ENCODE measurements around the gene EVC2. TPM values are rescaled to one million over a fixed set of nuclear protein-coding genes. Genes with fewer than 3 reads are reported as not detected.

The EVC2 gene
- total RNA-seq, 1 donor from 2014 or later = 0.54 TPM

- DNase-seq (ENCODE audit: low spot score) = no peak
- no peak overlapping the region for H3K27ac Mint-ChIP-seq
- H3K4me1 Mint-ChIP-seq (ENCODE audit: low read depth) = peaks cover 8% of the 10 kb centered on the region
- H3K27me3 Mint-ChIP-seq (ENCODE audit: insufficient read depth) = peaks cover 20% of the 10 kb centered on the region
- no peak overlapping the region for H3K4me3 Mint-ChIP-seq
- no peaks in the 10 kb centered on the region for H3K36me3 Mint-ChIP-seq (ENCODE audit: low read depth)
- intact Hi-C loops (cut with micrococcal nuclease) = loop anchor here (2.0 kb wide), 1 partner anchor 43 kb away; no protein-coding TSS in a partner anchor
- H3K9me3 Mint-ChIP-seq = no peaks in the 10 kb centered on the region
Measured at GRCh38 chr4:5705647-5706320, 2.6 kb downstream of the EVC2 start.

DNA sequence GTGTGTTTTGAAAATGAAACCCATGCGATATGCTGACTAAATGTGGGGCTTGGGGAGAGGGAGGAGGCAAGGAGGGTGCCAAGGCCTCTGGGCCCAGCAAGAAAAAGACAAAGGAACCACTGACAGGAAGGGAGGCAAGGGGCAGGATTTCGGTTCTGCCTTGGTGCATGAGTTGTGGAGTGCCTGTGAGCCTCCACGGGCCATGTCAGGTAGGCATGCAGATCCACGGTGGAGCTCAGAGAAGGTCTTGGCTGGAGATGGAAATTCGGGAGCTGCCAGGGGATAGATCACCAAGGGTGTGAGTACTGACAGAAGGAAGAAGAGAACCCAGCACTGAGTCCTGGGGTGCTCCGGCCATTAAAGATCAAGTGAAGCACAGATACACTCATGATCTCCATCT is 4.1 kb downstream of the EVC2 start:
- Mint-ChIP-seq H3K4me3 (no peak overlapping the region), H3K4me1 (ENCODE audit: low read depth) (peaks cover 4% of the 10 kb centered on the region), H3K36me3 (ENCODE audit: low read depth) (no peaks in the 10 kb centered on the region), H3K27me3 (ENCODE audit: insufficient read depth) (peaks cover 7% of the 10 kb centered on the region), H3K9me3 (no peaks in the 10 kb centered on the region), H3K27ac (no peak overlapping the region)
- DNase-seq (ENCODE audit: low spot score) = no peak
- intact Hi-C loops (cut with micrococcal nuclease) = loop anchor here (2.0 kb wide), 1 partner anchor 41 kb away; no protein-coding TSS in a partner anchor

DNA sequence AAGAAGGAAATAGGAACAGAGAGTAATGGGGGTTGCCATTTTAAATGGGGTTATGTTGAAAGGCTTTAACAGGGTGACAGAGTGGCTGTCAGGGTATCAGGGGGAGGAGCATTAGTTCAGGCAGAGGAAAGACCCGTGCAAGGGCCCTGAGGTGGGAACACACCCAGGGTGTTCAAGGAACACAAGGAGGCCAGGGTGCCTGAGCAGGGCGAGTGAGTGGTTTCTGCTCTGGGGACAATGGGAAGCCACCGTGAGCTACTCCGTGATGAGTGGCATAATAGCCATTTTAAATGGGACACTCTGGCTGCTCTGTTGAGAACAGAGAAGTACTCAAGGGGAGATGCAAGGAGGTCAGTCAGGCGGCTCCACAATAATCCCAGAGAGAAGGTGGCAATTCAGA is 4.5 kb downstream of the EVC2 start:
- H3K36me3 Mint-ChIP-seq (ENCODE audit: low read depth) = no peaks in the 10 kb centered on the region
- no peak overlapping the region for H3K4me3 Mint-ChIP-seq
- no peaks in the 10 kb centered on the region for H3K9me3 Mint-ChIP-seq
- H3K27ac Mint-ChIP-seq = no peak overlapping the region
- DNase-seq (ENCODE audit: low spot score) = no peak
- intact Hi-C loops (cut with micrococcal nuclease) = loop anchor here (2.0 kb wide), 1 partner anchor 41 kb away; no protein-coding TSS in a partner anchor
- peaks cover 4% of the 10 kb centered on the region for H3K4me1 Mint-ChIP-seq (ENCODE audit: low read depth)
- H3K27me3 Mint-ChIP-seq (ENCODE audit: insufficient read depth) = peaks cover 7% of the 10 kb centered on the region

- peaks cover 4% of the 10 kb centered on the region for H3K4me1 Mint-ChIP-seq (ENCODE audit: low read depth)
- H3K27ac Mint-ChIP-seq = no peak overlapping the region
- peaks cover 6% of the 10 kb centered on the region for H3K27me3 Mint-ChIP-seq (ENCODE audit: insufficient read depth)
- H3K9me3 Mint-ChIP-seq = no peaks in the 10 kb centered on the region
- no peaks in the 10 kb centered on the region for H3K36me3 Mint-ChIP-seq (ENCODE audit: low read depth)
- intact Hi-C loops (cut with micrococcal nuclease) = no loop called here
- DNase-seq (ENCODE audit: low spot score) = no peak
- H3K4me3 Mint-ChIP-seq = no peak overlapping the region
Measured at GRCh38 chr4:5701971-5702370, 6.4 kb downstream of the EVC2 start.

GRCh38 chr4:5700459-5700858 is 7.9 kb downstream of the EVC2 start:
- Mint-ChIP-seq H3K9me3 (no peaks in the 10 kb centered on the region), H3K27me3 (ENCODE audit: insufficient read depth) (peaks cover 3% of the 10 kb centered on the region), H3K4me3 (no peak overlapping the region), H3K36me3 (ENCODE audit: low read depth) (no peaks in the 10 kb centered on the region), H3K27ac (no peak overlapping the region), H3K4me1 (ENCODE audit: low read depth) (no peaks in the 10 kb centered on the region)
- intact Hi-C loops (cut with micrococcal nuclease) = no loop called here
- DNase-seq (ENCODE audit: low spot score) = no peak

DNA sequence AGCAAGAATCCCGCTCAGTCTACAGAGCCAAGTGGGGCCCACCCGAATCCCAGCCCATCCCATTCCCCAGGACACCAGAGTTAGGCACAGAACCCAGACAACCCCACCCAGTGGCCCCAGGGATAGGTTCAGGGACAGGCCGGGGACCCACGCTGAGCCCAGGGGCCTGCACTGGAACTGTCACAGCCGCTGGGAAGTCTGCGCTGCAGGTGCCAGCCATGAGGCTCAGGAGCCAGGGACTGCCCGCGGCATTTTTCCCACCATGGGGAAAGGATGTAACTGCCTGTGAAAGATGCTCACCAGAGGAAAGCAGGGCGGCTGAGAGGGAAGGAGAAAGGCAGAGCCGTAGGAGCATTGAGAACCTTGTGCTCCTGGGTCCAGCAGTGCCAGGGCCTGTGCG is 12.0 kb downstream of the EVC2 start:
- DNase-seq (ENCODE audit: low spot score) = no peak
- H3K36me3 Mint-ChIP-seq (ENCODE audit: low read depth) = no peaks in the 10 kb centered on the region
- intact Hi-C loops (cut with micrococcal nuclease) = no loop called here
- no peak overlapping the region for H3K27ac Mint-ChIP-seq
- peaks cover 3% of the 10 kb centered on the region for H3K27me3 Mint-ChIP-seq (ENCODE audit: insufficient read depth)
- no peaks in the 10 kb centered on the region for H3K4me1 Mint-ChIP-seq (ENCODE audit: low read depth)
- H3K4me3 Mint-ChIP-seq = no peak overlapping the region
- no peaks in the 10 kb centered on the region for H3K9me3 Mint-ChIP-seq

DNA sequence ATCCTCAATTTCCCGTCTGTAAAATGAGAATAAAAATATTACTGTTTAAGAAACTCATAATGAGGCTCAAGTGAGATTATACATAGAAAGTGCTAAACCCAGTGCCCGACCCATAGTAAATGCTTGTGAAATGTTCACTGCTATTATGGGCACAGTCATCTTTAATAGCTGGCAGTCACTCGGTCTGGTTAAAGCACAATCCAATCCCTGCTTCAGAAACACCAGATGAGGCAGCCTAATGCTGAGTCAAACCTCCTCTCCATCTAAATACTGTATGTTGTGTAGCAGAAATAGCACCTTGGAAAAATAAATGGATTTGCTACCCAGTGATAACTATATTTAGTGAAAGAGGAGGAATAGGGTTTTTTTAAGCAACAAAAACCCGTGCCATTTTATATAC is 14.5 kb downstream of the EVC2 start:
- Mint-ChIP-seq H3K9me3 (no peaks in the 10 kb centered on the region), H3K27me3 (ENCODE audit: insufficient read depth) (peaks cover 3% of the 10 kb centered on the region), H3K4me3 (no peak overlapping the region), H3K36me3 (ENCODE audit: low read depth) (no peaks in the 10 kb centered on the region), H3K4me1 (ENCODE audit: low read depth) (no peaks in the 10 kb centered on the region), H3K27ac (no peak overlapping the region)
- no peak for DNase-seq (ENCODE audit: low spot score)
- intact Hi-C loops (cut with micrococcal nuclease) = no loop called here

DNA sequence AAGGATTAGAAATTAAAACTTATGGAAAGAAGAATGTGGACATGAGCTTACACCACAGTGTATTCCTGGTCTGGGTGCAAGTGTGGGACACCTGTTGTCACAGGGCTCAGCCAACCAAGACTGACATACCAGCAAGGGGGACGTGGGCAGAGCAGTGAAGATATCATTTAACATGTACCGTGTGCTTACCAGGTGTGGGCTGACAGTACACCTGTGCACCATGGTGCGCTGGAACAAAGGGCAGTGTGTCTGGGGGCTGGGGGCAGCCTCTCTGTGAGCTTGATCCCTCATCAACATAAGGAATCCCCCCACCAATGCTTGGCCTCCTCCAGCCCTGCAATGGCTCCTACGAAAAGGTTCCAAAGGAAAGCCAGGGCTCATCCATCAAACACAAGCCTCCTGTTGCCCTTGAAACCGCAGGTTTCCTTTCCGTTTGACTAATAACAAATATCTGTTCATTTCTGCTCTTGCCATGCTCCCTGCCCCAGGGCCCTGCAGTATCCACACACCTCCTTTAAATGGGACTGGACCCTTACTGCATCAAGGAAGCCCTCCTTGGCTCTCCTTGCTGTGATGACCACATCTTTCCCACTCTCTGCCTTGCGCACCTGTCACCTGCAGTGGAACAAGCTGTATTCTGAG is 16.7 kb downstream of the EVC2 start:
- H3K4me1 Mint-ChIP-seq (ENCODE audit: low read depth) = no peaks in the 10 kb centered on the region
- no peaks in the 10 kb centered on the region for H3K36me3 Mint-ChIP-seq (ENCODE audit: low read depth)
- H3K9me3 Mint-ChIP-seq = no peaks in the 10 kb centered on the region
- no peaks in the 10 kb centered on the region for H3K27me3 Mint-ChIP-seq (ENCODE audit: insufficient read depth)
- H3K27ac Mint-ChIP-seq = no peak overlapping the region
- H3K4me3 Mint-ChIP-seq = no peak overlapping the region
- DNase-seq (ENCODE audit: low spot score) = no peak
- intact Hi-C loops (cut with micrococcal nuclease) = no loop called here

GRCh38 chr4:5689065-5689464 is 19.3 kb downstream of the EVC2 start:
- Mint-ChIP-seq H3K27ac (no peak overlapping the region), H3K4me1 (ENCODE audit: low read depth) (no peaks in the 10 kb centered on the region), H3K4me3 (no peak overlapping the region), H3K36me3 (ENCODE audit: low read depth) (no peaks in the 10 kb centered on the region), H3K9me3 (no peaks in the 10 kb centered on the region), H3K27me3 (ENCODE audit: insufficient read depth) (no peaks in the 10 kb centered on the region)
- no peak for DNase-seq (ENCODE audit: low spot score)
- intact Hi-C loops (cut with micrococcal nuclease) = no loop called here

DNA sequence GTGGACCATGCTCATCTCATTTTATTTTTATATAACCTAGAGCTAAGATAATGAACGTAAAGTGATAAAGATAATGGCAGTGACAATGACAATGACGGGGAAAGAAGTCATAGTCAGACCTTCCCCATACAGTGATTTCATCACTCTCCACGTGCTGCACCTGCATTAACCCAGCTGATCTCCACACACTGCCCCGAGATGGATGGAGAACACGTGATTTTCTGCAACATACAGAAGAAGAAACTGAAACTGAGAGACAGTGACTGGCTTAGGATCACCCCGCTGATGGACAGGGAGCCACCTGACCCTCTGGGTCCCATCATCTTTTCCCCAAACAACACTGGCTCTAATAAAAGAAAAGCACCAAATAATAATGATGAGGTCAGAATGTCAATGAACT is 22.0 kb downstream of the EVC2 start:
- H3K36me3 Mint-ChIP-seq (ENCODE audit: low read depth) = no peaks in the 10 kb centered on the region
- intact Hi-C loops (cut with micrococcal nuclease) = no loop called here
- H3K9me3 Mint-ChIP-seq = no peaks in the 10 kb centered on the region
- H3K27me3 Mint-ChIP-seq (ENCODE audit: insufficient read depth) = no peaks in the 10 kb centered on the region
- no peak overlapping the region for H3K4me3 Mint-ChIP-seq
- no peak overlapping the region for H3K27ac Mint-ChIP-seq
- no peaks in the 10 kb centered on the region for H3K4me1 Mint-ChIP-seq (ENCODE audit: low read depth)
- no peak for DNase-seq (ENCODE audit: low spot score)

GRCh38 chr4:5685296-5685695 is 23.1 kb downstream of the EVC2 start:
- Mint-ChIP-seq H3K27me3 (ENCODE audit: insufficient read depth) (no peaks in the 10 kb centered on the region), H3K4me1 (ENCODE audit: low read depth) (no peaks in the 10 kb centered on the region), H3K4me3 (no peak overlapping the region), H3K27ac (no peak overlapping the region), H3K36me3 (ENCODE audit: low read depth) (no peaks in the 10 kb centered on the region), H3K9me3 (no peaks in the 10 kb centered on the region)
- no peak for DNase-seq (ENCODE audit: low spot score)
- intact Hi-C loops (cut with micrococcal nuclease) = no loop called here

GRCh38 chr4:5683566-5683965 is 24.8 kb downstream of the EVC2 start:
- Mint-ChIP-seq H3K4me3 (no peak overlapping the region), H3K27me3 (ENCODE audit: insufficient read depth) (no peaks in the 10 kb centered on the region), H3K9me3 (no peaks in the 10 kb centered on the region), H3K4me1 (ENCODE audit: low read depth) (no peaks in the 10 kb centered on the region), H3K27ac (no peak overlapping the region), H3K36me3 (ENCODE audit: low read depth) (no peaks in the 10 kb centered on the region)
- intact Hi-C loops (cut with micrococcal nuclease) = no loop called here
- no peak for DNase-seq (ENCODE audit: low spot score)

- Mint-ChIP-seq H3K4me1 (ENCODE audit: low read depth) (no peaks in the 10 kb centered on the region), H3K4me3 (no peak overlapping the region), H3K27ac (no peak overlapping the region), H3K27me3 (ENCODE audit: insufficient read depth) (no peaks in the 10 kb centered on the region), H3K9me3 (no peaks in the 10 kb centered on the region), H3K36me3 (ENCODE audit: low read depth) (no peaks in the 10 kb centered on the region)
- intact Hi-C loops (cut with micrococcal nuclease) = no loop called here
- DNase-seq (ENCODE audit: low spot score) = no peak
Measured at GRCh38 chr4:5678977-5679376, 29.4 kb downstream of the EVC2 start.
